PC-9 (cell line): ENCODE data around the gene UBE2L5. TPM values are rescaled to one million over a fixed set of nuclear protein-coding genes. Genes with fewer than 3 reads are reported as not detected.

ENCODE experiments used
- BruUV-seq: library from RNA; stranded (reverse); fragments of 400-500 nt; replicated peaks from 2 replicates; lab custom pipeline; 2021; lab: Mats Ljungman, UMichigan
- CTCF ChIA-PET: fragments of 300-600 bp; sonication (Branson Sonifier 250); formaldehyde crosslinking; loops from one replicate; lab custom pipeline; 2022; ENCODE audit warnings: antibody characterized with exemption; lab: Charles Lee
- POLR2A ChIA-PET: fragments of 300-600 bp; sonication (Branson Sonifier 250); formaldehyde crosslinking; loops from one replicate; lab custom pipeline; 2022; ENCODE audit warnings: antibody characterized with exemption; ENCODE audit not compliant: unreplicated experiment; lab: Charles Lee
- DNase-seq, 2 experiments: peaks; one replicate each; pipeline versions ENCODE4 v3.0.0 to v3.0.0-alpha.2; 2015 to 2022; ENCODE audit warnings: mixed read lengths in 1 of 2
- H2AFZ ChIP-seq: fragments of 200-600 bp; sonication (generic); 2 replicates; pipeline ENCODE4 v1.8.1; 2017; ENCODE audit warnings: antibody characterized with exemption
- H3F3A ChIP-seq: fragments of 200-600 bp; sonication (generic); 2 replicates; pipeline ENCODE4 v1.8.1; 2017; ENCODE audit warnings: antibody characterized with exemption, mild to moderate bottlenecking, low read depth; ENCODE audit not compliant: insufficient read depth
- H3K27ac ChIP-seq: fragments of 200-600 bp; sonication (generic); 2 replicates; pipeline ENCODE4 v1.6.1; 2016; ENCODE audit warnings: mixed run types
- H3K27me3 ChIP-seq: fragments of 200-600 bp; sonication (generic); 2 replicates; pipeline ENCODE4 v1.6.1; 2016; ENCODE audit warnings: low read depth, mixed run types; ENCODE audit not compliant: insufficient read depth
- H3K36me3 ChIP-seq: fragments of 200-600 bp; sonication (generic); 2 replicates; pipeline ENCODE4 v1.6.1; 2016; ENCODE audit warnings: low read depth, mixed run types
- H3K4me1 ChIP-seq: fragments of 200-600 bp; sonication (generic); replicated peaks from 2 replicates; pipeline ENCODE4 v1.6.1; 2016; ENCODE audit warnings: mixed run types; ENCODE audit not compliant: insufficient read depth
- H3K4me2 ChIP-seq: fragments of 200-600 bp; sonication (generic); 2 replicates; pipeline ENCODE4 v1.6.1; 2017; ENCODE audit warnings: mixed run types
- H3K4me3 ChIP-seq: fragments of 200-600 bp; sonication (generic); 2 replicates; pipeline ENCODE4 v1.6.1; 2016; ENCODE audit warnings: mixed run types
- H3K79me2 ChIP-seq: fragments of 200-600 bp; sonication (generic); 2 replicates; pipeline ENCODE4 v1.6.1; 2017; ENCODE audit warnings: low read depth, mixed run types
- H3K9me2 ChIP-seq: fragments of 200-600 bp; sonication (generic); 2 replicates; pipeline ENCODE4 v1.8.1; 2017; ENCODE audit warnings: mild to moderate bottlenecking; ENCODE audit not compliant: insufficient read depth
- H3K9me3 ChIP-seq: fragments of 200-600 bp; sonication (generic); 2 replicates; pipeline ENCODE4 v1.8.1; 2016; ENCODE audit warnings: low read depth; ENCODE audit not compliant: insufficient read depth
- H4K20me1 ChIP-seq: fragments of 200-600 bp; sonication (generic); 2 replicates; pipeline ENCODE4 v1.8.1; 2017; ENCODE audit not compliant: insufficient read depth
- CTCF ChIP-seq: fragments of 200-600 bp; sonication (generic); conservative IDR thresholded peaks from 2 replicates; pipeline ENCODE4 v1.6.1; 2017; ENCODE audit warnings: mixed run types, antibody characterized with exemption, mild to moderate bottlenecking, moderate library complexity
- EZH2 ChIP-seq: fragments of 200-600 bp; sonication (generic); IDR thresholded peaks from 2 replicates; pipeline ENCODE4 v1.8.0; 2017; ENCODE audit warnings: antibody characterized with exemption, low read depth
- intact Hi-C: fragments of 100-400 bp; cut with micrococcal nuclease; formaldehyde crosslinking; loops from one replicate; pipeline ENCODE4 v1.10.0; 2022; ENCODE audit not compliant: unreplicated experiment
- total RNA-seq: library from RNA; stranded (reverse); gene quantifications from 2 replicates; pipeline ENCODE4 v1.2.3, GENCODE V29; 2021

The UBE2L5 gene
- total RNA-seq, 1 experiment from 2014 or later, result not detected

- ChIA-PET POLR2A (no interaction called here), CTCF (no interaction called here)
- intact Hi-C loops, result no loop called here
- Histone ChIP-seq H3K4me1 (peaks cover 16% of the 10 kb centered on the region), H3K27ac (no peak overlapping the region), H3F3A (peaks cover 3% of the 10 kb centered on the region; the same call in 1 of the 2 replicates), H3K36me3 (no peaks in the 10 kb centered on the region), H2AFZ (no peak overlapping the region), H3K27me3 (no peaks in the 10 kb centered on the region), H3K4me2 (peak overlapping the region; percentile 32), H3K9me3 (no peaks in the 10 kb centered on the region), H3K79me2 (no peaks in the 10 kb centered on the region), H3K4me3 (no peak overlapping the region), H4K20me1 (no peaks in the 10 kb centered on the region), H3K9me2 (no peaks in the 10 kb centered on the region)
- DNase-seq, result no peak
- TF ChIP-seq EZH2, result no peak
- TF ChIP-seq CTCF, result no peak
- BruUV-seq, result no TSS peak
These were observed 45.6 kb upstream of the UBE2L5 start for GRCh38 chr13:30376426-30377311.

DNA sequence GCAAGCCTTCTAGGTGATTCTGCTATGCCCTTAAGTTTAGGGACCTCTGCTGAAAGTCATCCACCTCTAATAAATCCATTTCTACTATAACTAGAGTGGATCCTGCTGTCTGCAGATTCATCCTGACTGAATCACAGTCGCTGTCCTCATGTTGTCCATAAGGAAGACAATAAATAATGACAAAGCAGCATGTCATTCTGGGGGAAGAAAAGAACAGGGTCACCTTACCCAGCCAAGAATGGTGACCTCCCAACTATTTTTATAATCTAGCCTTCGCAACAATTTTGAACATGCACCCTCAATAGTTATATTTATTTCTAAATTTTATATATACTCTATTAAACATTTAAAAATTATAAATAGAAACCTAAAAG, 45.0 kb upstream of the UBE2L5 start:
- no peak overlapping the region for H3K4me3 ChIP-seq
- no peak for TF ChIP-seq CTCF
- TF ChIP-seq EZH2, result no peak
- BruUV-seq, result no TSS peak
- ChIA-PET POLR2A (no interaction called here), CTCF (no interaction called here)
- H3F3A ChIP-seq, result peaks cover under 1% of the 10 kb centered on the region; the same call in 1 of the 2 replicates
- H3K27ac ChIP-seq, result no peak overlapping the region
- H2AFZ ChIP-seq, result no peak overlapping the region
- H3K9me2 ChIP-seq, result no peaks in the 10 kb centered on the region
- peaks cover 10% of the 10 kb centered on the region for H3K4me1 ChIP-seq
- no peak for DNase-seq
- H3K9me3 ChIP-seq, result no peaks in the 10 kb centered on the region
- H4K20me1 ChIP-seq, result no peaks in the 10 kb centered on the region
- intact Hi-C loops, result no loop called here
- H3K36me3 ChIP-seq, result no peaks in the 10 kb centered on the region
- H3K4me2 ChIP-seq, result peak overlapping the region; percentile 32
- no peaks in the 10 kb centered on the region for H3K79me2 ChIP-seq
- H3K27me3 ChIP-seq, result no peaks in the 10 kb centered on the region

- CTCF ChIA-PET, result no interaction called here
- Histone ChIP-seq H3K27me3 (no peaks in the 10 kb centered on the region), H3K4me3 (no peak overlapping the region), H3K4me1 (peaks cover 9% of the 10 kb centered on the region), H3K9me3 (no peaks in the 10 kb centered on the region), H3K27ac (no peak overlapping the region), H4K20me1 (no peaks in the 10 kb centered on the region), H3K36me3 (no peaks in the 10 kb centered on the region), H3K9me2 (no peaks in the 10 kb centered on the region), H3F3A (no peaks in the 10 kb centered on the region; the same call in 1 of the 2 replicates), H3K4me2 (no peak overlapping the region), H2AFZ (no peak overlapping the region), H3K79me2 (no peaks in the 10 kb centered on the region)
- TF ChIP-seq CTCF (no peak), EZH2 (no peak)
- POLR2A ChIA-PET, result no interaction called here
- intact Hi-C loops, result no loop called here
- BruUV-seq, result no TSS peak
- DNase-seq, result no peak
These were observed 44.1 kb upstream of the UBE2L5 start for GRCh38 chr13:30378191-30378590.
